Upper lobe of right lung (tissue), 1 donor: ENCODE results near the gene DDX21. TPM values are rescaled to one million over a fixed set of nuclear protein-coding genes. Genes with fewer than 3 reads are reported as not detected.
"Not testable (repeated sequence)": the region's sequence is repeated elsewhere in the genome, so short reads cannot be mapped to it uniquely, and the experiment has no call there.

ENCODE experiments used
- ATAC-seq: fragments of 200-7000 bp; cut with Tn5 transposase; one replicate; pipeline ENCODE4 v1.9.1; 2020; ENCODE audit warnings: mild to moderate bottlenecking, moderate library complexity
- DNase-seq: peaks from one replicate; pipeline ENCODE4 v3.0.0-alpha.2; 2020
- H3K27ac ChIP-seq: fragments of 200-600 bp; one replicate; pipeline ENCODE4 v1.8.0; 2022
- H3K27me3 ChIP-seq: fragments of 200-600 bp; one replicate; pipeline ENCODE4 v1.8.0; 2022; ENCODE audit warnings: mild to moderate bottlenecking
- H3K36me3 ChIP-seq: fragments of 200-600 bp; one replicate; pipeline ENCODE4 v1.8.0; 2022
- H3K4me1 ChIP-seq: fragments of 200-600 bp; one replicate; pipeline ENCODE4 v1.8.0; 2022
- H3K4me3 ChIP-seq: fragments of 200-600 bp; one replicate; pipeline ENCODE4 v1.8.0; 2022; ENCODE audit warnings: mild to moderate bottlenecking
- H3K9me3 ChIP-seq: fragments of 200-600 bp; one replicate; pipeline ENCODE4 v1.8.0; 2022
- CTCF ChIP-seq: fragments of 200-600 bp; IDR thresholded peaks from one replicate; pipeline ENCODE4 v1.8.0; 2022; ENCODE audit warnings: antibody characterized with exemption
- intact Hi-C: fragments of 100-400 bp; cut with DNase I; formaldehyde crosslinking; loops from one replicate; pipeline ENCODE4 v1.11.0; 2022
- long read RNA-seq: library from polyadenylated mRNA; unstranded; transcript quantifications from one replicate; pipeline ENCODE4 v2.0.0, GENCODE V29; 2021
- total RNA-seq: library from RNA; stranded (reverse); fragmentation: NEBNext Ultra II Directional; extraction: Animal tissue kit (Norgen Biotek cat#: 25700); gene quantifications from one replicate; pipeline ENCODE4 v1.2.1, GENCODE V29; 2021
- donor health status: DM: no; HTN: yes; CAD: no; lungs with severe emphysema.

Gene DDX21
- total RNA-seq = 56.0 TPM
- long read RNA-seq, full-length matches to known transcripts = 58 of 80 reads
- long read RNA-seq, partial matches to known transcripts = 10 of 80 reads
- long read RNA-seq, other reads (novel, unspliced or antisense) = 12 of 80 reads

- Histone ChIP-seq H3K36me3 (peaks cover 13% of the 10 kb centered on the region), H3K27ac (peak within 1 kb of the TSS; percentile 95), H3K9me3 (no peaks in the 10 kb centered on the region), H3K4me1 (peaks cover 24% of the 10 kb centered on the region), H3K27me3 (no peaks in the 10 kb centered on the region), H3K4me3 (peak within 1 kb of the TSS; percentile 95)
- peak; percentile 56 for TF ChIP-seq CTCF
- intact Hi-C loops = no loop called here
- ATAC-seq = peak; percentile 97
- DNase-seq = peak; percentile 94
Measured at GRCh38 chr10:68955832-68956532, at the start of gene DDX21. Gene DDX21 (plus strand): TSS chr10:68956170. CDS start chr10:68956226, 56 bp downstream.

GRCh38 chr10:68924593-68924992 is 31.4 kb upstream of the DDX21 start:
- no peaks in the 10 kb centered on the region for H3K9me3 ChIP-seq
- no peak for DNase-seq
- H3K36me3 ChIP-seq = peaks cover 41% of the 10 kb centered on the region
- no peak for ATAC-seq
- intact Hi-C loops = no loop called here
- H3K4me1 ChIP-seq = no peaks in the 10 kb centered on the region
- no peak overlapping the region for H3K27ac ChIP-seq
- no peak overlapping the region for H3K4me3 ChIP-seq
- no peaks in the 10 kb centered on the region for H3K27me3 ChIP-seq
- no peak for TF ChIP-seq CTCF

GRCh38 chr10:68925489-68925888 is 30.5 kb upstream of the DDX21 start:
- no peaks in the 10 kb centered on the region for H3K9me3 ChIP-seq
- no peaks in the 10 kb centered on the region for H3K4me1 ChIP-seq
- H3K36me3 ChIP-seq = peaks cover 39% of the 10 kb centered on the region
- TF ChIP-seq CTCF = no peak
- ATAC-seq (no peak), DNase-seq (no peak)
- H3K4me3 ChIP-seq = no peak overlapping the region
- intact Hi-C loops = no loop called here
- no peak overlapping the region for H3K27ac ChIP-seq
- no peaks in the 10 kb centered on the region for H3K27me3 ChIP-seq

- H3K27ac ChIP-seq, H3K4me1 ChIP-seq, H3K9me3 ChIP-seq, H3K27me3 ChIP-seq, H3K4me3 ChIP-seq, intact Hi-C loops, ATAC-seq, DNase-seq: not testable (repeated sequence)
- H3K36me3 ChIP-seq = peaks cover 49% of the 10 kb centered on the region
Measured at GRCh38 chr10:68929157-68929556, 26.8 kb upstream of the DDX21 start.

GRCh38 chr10:68929888-68930287 is 26.1 kb upstream of the DDX21 start:
- H3K27ac ChIP-seq, H3K9me3 ChIP-seq, intact Hi-C loops, H3K4me3 ChIP-seq, H3K4me1 ChIP-seq, ATAC-seq, H3K27me3 ChIP-seq, DNase-seq: not testable (repeated sequence)
- peaks cover 53% of the 10 kb centered on the region for H3K36me3 ChIP-seq

GRCh38 chr10:68932860-68933259 is 23.1 kb upstream of the DDX21 start:
- peaks cover 81% of the 10 kb centered on the region for H3K36me3 ChIP-seq
- intact Hi-C loops, ATAC-seq, H3K4me3 ChIP-seq, H3K4me1 ChIP-seq, H3K27ac ChIP-seq, H3K27me3 ChIP-seq, DNase-seq, H3K9me3 ChIP-seq: not testable (repeated sequence)

GRCh38 chr10:68934994-68935393 is 21.0 kb upstream of the DDX21 start:
- Histone ChIP-seq H3K27me3 (no peaks in the 10 kb centered on the region), H3K4me1 (no peaks in the 10 kb centered on the region), H3K9me3 (no peaks in the 10 kb centered on the region), H3K36me3 (peaks cover 96% of the 10 kb centered on the region), H3K27ac (no peak overlapping the region), H3K4me3 (no peak overlapping the region)
- DNase-seq = no peak
- no peak for ATAC-seq
- TF ChIP-seq CTCF = no peak
- intact Hi-C loops = no loop called here
